GM18508 (cell line): ENCODE results near the gene ZC3H7B.

Experiments
- ATAC-seq: cut with Tn5 transposase; IDR thresholded peaks from one replicate; pipeline ENCODE4 v1.9.1; 2021; ENCODE audit warnings: moderate number of reproducible peaks; ENCODE audit not compliant: insufficient read depth, unreplicated experiment

Gene ZC3H7B

DNA sequence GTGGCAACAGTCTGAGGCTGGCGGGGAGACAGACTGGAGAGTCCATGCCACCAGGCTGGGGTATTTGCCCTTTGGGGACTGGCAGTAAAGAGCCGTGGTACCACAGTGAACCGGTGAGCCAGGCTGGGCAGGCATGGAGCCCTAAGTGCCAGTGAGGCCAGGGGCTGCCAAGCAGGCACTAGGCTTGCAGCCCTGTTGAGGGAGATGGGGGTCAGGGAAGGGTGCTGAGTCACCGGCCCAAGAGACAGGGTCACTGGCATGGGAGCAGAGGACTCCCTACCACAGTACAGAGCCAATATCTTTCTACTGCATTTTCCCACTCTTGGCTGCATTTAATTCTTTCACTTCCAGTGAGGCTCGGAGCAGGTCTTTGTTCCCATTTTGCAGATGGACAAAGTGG is 49.7 kb downstream of the ZC3H7B start:
- no peak for ATAC-seq

DNA sequence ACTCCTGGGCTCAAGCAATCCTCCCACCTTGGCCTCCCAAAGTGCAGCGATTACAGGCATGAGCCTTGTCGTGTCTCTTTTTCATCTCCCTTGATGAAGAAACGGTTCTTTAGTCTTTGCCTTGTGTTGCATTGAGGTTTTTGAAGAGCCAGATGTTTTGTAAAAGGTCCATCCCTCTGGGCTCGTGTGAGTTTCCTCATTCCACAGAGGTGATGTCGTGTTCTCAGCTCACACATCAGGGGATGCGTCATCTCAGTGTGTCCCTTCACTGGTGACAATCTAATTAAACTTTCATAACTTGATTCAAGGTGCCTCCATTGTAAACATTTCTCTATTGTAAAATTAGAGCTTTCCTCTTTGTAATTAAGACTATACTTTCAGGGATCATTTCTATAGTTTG is 50.7 kb downstream of the ZC3H7B start:
- ATAC-seq = no peak

DNA sequence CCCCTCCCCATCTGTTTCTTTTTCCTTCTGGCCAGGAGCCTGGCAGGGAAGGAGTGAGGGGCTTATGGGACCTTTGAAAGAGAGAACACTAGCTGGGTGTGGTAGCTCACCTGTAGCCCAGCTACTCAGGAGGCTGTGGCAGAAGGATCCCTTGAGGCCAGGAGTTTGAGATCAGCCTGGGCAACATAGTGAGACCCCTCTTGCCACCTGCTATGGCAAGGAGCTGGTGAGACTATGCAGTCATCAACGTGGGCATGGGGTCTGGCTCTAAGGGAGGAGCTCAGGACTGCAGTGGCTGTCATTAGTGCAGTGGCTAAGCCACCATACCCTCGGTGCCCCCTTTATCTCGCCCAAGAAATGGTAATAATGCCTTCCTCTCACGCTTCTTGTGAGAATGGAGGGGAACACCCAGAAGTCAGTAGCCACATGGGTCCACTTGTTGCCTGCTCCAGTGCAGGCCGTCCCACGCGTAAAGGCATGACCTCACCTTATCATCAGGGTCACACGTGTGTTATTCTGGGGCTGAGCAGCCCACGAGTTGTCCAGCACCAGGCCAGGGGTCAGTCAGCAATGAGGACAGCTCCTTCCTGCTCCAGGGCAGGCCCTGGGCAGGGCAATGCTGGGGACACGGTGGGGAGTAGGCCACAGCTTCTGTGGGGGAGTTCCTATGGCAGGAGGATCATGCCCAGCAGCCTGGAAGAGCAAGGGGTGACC is 52.7 kb downstream of the ZC3H7B start:
- no peak for ATAC-seq

DNA sequence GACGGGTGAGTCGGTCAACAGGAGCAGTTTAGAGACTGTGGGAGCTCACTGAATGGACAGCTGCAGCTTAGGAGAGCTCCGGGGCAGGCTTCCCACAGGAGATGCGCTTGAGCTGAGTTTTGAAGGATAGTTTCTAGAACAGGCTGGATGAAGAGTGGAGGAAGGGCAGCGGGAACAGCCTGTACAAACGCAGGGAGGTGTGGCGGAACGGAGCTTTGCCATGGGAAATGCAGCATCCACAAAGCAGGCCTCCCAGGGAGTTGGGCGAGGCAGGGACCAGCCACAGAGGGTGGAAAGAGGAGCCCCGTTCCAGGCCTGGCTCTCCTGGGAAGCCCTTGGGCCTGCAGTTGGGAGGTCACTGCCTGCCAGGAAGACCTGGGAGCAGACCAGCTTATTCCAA is 53.7 kb downstream of the ZC3H7B start:
- no peak for ATAC-seq

DNA sequence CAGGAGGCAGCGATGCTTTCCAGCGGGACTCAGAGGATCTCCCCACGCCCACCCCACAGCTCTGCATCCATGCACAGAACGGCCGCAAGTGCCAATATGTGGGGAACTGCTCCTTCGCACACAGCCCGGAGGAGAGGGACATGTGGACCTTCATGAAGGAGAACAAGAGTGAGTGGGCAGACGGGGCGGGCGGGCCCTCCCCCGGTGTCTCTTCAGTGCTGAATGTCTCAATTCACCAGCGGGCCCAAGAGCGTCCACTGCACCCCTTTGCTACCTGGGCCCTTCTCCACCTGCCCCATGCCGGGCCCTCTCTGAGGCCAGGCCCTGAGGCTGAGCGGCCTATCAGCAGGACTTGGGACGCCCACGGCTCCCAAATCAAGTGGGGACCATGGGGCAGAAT is 54.6 kb downstream of the ZC3H7B start:
- ATAC-seq = no peak

DNA sequence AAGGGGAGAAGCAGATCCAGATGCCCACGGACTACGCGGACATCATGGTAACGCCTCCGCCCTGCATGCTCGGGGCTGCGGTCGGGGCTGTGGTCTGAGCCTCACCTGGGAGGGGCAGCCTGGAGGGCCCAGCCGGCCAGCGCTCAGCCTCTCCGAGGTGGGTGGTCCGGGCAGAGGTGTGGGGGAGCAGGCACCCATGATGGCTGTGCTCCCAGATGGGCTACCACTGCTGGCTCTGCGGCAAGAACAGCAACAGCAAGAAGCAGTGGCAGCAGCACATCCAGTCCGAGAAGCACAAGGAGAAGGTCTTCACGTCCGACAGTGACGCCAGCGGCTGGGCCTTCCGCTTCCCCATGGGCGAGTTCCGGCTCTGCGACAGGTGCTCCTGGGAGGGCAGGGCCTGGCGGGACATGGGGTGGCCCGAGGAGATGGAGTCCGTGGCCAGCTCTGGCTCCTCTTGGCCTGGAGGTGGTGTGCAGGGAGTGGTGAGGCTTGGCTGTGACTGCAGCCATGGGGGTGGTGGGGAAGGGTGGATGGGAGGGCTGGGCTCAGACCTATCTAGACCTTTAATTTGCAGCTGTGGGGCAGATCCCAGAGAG is 55.2 kb downstream of the ZC3H7B start:
- ATAC-seq = no peak

DNA sequence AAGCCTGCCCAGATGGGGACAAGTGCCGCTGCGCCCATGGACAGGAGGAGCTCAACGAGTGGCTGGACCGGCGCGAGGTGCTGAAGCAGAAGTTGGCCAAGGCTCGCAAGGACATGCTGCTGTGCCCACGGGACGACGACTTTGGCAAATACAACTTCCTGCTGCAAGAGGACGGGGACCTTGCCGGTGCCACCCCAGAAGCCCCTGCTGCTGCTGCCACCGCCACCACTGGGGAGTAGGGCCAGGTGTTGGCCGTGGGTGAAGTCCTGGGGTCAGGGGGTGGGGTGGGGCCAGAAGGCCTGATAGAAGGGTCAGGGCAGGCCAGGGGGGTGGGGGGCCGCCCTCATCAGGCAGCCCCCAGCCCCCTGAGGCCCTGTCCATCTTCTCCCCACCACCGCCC is 55.9 kb downstream of the ZC3H7B start:
- ATAC-seq = no peak

DNA sequence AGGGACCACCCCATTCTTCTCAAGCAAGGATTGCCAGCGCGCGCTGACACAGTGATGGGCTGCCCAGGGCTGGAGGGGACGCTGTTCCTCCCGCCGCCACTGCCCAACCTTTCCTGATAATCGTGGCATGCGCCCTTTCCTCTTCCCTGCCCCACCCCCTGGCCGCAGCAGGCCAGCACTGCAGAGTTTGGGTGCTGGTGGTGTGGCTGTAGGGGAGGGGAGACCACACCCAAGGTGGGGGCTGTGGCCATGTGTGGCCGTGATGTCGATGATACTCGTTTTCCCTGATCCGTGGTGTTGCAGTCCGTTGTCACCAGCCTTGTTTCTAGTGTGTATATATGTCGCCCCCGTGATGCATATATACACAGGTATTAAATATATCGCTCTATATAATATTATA is 57.6 kb downstream of the ZC3H7B start:
- no peak for ATAC-seq

DNA sequence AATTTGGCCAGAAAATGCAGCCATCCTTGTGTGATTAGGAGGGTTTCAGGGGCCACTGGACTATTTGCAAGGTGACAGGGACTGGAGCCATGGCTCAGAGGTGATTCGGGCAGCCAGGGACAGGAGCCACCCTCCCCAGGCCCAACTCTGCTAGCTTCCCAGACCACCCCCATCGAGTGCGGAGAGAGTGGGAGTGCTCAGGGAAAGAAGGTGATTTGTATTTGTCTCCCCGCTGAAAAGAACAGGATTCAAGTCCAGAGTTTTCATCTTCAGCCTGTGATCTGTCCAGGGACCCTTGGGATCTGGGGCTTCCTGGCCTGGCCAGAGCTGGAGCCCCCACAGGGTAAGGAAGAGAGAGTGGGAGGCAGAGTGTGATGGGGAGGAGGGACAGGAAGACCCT is 58.1 kb downstream of the ZC3H7B start:
- ATAC-seq = no peak

DNA sequence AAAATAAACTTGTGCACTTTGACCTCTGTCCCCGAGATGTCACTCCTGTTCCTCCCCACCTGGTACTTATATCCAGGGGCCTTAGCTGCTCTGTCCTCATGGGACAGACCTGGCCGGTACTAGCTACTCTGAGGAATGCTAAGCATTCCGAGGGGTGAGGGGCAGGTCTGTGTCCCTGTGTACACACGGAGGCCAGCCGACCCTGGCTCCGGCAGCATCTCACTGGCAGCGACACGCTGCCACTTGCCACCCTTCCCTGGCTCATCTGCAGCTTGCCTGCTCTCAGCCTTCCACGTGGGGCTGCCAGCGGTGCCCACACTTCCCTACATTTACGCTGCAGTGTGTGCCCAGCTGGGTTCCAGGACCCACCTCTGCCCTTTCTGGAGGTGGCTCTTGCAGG is 58.8 kb downstream of the ZC3H7B start:
- no peak for ATAC-seq

DNA sequence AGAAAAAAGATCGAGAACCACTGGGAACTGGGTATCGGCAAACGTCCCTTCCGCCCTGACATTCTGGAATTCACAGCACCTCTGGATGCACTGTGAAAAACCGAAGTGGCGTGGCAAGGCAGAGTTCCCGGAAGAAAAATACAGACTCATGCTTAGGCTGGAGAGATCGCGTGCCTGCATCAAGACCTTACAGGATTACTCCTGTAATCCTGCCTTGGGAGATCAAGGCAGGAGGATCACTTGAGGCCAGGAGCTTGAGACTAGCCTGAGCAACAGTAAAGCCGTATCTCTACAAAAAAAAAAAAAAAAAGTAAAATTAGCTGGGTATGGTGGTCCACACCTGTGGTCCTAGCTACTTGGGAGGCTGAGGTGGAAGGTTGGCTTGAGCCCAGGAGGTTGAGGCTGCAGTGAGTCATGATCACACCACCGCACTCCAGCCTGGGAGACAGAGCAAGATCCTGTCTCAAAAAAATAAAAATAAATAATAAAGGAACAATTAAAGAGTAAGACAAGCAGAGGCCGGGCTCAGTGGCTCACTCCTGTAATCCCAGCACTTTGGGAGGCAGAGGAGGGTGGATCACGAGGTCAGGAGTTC is 60.5 kb downstream of the ZC3H7B start:
- ATAC-seq = no peak

DNA sequence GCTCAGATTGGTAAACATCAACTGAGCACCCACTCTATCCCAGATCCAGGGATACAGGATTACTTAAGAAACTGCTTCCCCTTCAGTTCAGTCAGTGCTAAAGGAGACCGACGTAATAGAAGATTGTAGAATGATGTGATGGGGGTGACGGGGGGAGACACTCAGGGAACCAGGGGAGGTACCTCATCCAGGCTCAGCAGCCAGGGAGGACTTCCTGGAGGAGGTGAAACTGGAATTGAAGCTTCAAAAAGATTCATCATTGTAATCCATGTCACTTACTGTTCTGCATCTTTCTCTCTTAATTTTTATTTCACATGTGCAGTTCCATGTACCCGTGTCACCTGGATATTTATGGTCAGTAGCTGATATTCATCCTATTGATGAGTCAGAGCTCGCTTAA is 61.3 kb downstream of the ZC3H7B start:
- no peak for ATAC-seq

DNA sequence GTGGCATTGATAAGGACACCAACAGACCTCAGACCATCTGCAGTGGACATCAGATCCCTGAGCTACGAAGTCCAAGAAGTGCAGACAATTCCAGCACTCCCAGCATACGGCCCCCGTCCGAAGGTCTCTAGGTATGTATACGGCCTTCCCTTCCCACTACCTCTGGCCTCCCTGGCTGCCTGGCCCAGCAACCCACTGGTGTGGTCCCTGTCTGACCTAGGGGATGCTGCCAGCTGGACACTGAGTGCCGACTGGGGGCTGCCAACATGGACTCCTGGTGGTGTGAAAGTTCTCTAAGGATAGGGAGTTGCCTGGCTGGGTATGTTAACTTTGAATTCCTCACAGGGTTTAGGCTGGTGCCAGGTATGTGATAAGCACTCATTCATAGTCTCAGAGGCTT is 62.9 kb downstream of the ZC3H7B start:
- no peak for ATAC-seq

DNA sequence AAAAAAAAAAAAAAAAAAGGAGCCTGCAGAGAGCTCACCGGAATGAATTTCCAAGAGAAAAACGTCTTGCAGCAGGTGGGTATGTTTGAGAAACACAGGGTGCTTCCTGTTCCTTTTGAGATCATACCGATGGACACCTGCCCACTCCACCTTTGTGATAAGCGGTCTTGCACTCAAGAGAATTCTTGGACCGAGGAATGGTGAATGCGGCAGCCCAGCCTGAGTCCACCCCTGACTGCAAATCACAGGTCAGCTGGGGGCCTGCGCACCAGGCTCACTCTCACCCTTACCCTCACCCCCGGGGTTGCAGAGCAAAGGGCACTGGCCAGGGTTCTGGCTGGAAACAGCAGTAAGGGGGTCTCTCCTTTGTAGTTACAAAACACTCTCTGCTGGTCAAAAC is 63.6 kb downstream of the ZC3H7B start:
- ATAC-seq = no peak

DNA sequence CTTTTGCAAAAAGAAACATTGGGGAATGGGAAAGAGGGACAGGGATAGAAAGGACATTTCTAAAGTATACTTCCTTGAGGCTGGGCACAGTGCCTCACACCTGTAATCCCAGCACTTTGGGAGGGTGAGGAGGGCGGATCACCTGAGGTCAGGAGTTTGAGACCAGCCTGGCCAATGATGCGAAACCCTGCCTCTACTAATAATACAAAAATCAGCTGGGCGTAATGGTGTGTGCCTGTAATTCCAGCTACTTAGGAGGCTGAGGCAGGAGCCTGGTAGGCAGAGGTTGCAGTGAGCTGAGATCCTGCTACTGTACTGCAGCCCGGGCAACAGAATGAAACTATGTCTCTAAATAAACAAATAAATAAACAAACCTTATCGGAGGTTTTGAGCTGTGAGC is 64.1 kb downstream of the ZC3H7B start:
- no peak for ATAC-seq

DNA sequence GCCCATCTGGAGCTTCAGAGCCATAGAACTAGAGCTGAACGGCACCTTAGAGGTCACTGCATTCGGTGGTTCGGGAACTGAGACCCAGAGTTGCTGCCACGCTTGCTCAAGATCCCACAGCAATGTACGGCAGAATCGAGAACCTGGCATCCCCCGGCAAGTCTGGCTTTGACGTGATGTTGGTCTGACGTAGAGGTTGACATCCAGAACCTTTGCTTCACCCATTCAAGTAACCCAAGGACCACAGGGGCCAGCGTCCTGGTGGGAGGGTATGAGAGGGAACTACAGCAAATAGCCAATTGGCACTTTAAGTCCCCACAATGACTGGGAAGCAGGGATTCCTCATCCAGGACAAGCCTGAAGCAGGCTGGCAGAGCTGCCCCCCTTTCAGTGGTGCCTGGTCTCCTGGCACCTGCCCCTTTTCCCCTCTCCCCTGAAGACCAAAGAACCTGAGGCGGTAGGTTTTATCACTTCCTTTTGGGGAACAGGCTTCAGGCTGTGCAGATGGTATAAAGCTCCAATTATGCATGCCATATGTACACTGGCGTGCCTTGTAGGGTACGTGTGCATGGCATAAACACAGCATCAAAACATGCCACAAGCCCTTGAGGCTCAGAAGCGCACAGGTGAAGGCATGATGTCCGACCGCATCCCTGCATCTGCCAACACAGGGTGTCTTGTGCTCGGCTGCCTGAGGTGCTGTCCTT is 65.2 kb downstream of the ZC3H7B start:
- no peak for ATAC-seq

DNA sequence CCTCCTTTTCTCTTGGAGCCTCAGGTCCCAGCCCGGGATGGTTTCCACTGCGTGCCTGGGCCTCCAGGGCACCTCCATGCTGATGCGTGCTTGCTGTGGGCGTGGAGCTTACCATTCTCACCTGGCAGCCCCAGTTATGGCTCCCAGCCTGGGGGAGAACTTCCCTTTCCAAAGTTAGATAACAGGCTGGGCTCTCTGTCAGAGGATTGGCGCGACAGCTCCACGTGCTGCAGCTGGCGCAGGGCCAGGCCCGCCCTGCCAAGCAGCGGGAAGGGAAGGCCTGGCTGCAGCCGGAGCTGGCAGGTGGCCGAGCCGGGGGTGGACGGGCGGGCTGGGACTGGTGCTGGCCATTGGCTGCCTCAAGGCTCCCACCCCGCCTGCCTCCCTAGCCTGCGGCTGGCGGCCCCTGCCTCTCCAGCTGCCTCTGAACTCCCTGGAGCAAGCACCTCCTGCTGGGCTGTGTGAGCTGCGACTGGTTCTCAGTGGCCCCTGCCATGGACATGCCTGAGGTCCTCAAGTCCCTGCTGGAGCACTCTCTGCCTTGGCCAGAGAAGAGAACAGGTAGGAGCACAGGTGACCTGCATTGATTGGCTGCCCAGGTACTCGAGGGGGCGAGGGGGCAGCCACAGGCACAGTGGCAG is 65.8 kb downstream of the ZC3H7B start:
- ATAC-seq = no peak

DNA sequence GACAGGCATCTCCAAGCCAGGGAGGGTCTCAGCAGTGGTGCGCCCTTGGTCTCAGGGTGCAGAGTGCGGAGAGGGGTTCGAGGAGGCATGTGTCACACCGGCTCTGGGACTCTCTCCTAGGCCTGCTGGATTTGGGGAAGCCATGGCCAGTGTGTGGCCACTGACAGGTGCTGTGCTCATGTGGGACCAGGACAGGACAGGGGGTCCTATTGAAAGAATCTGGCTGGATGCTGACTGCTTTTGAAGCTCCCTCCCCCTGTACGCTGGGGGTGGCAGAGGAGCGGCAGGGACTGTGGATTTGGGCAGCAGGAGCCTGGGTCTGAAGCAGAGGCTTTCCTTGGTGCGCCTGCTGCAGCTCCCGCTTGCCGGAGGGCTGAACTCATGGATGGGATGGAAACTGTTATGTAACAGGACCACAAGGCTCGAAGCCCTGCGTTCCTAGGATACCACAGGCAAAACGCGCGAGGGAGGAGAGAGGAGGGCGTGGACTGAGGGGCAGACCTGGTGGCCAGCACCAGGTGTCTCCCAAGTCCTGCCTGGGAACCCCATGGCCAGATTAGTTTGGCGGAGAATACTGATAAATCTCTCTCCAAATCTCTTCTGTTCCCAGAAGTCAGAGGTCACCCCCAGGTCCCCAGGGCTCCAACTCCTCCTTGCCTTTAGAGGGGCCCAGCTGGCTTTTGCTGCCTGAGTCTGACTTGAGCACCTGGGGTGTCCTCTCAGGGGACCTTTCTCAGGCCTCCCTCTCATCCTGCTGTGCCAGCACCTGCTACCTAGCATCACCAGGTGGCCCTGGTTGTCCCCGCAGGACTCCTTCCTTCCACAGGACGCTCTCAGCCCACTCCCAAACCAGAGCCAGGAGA is 66.6 kb downstream of the ZC3H7B start:
- no peak for ATAC-seq

DNA sequence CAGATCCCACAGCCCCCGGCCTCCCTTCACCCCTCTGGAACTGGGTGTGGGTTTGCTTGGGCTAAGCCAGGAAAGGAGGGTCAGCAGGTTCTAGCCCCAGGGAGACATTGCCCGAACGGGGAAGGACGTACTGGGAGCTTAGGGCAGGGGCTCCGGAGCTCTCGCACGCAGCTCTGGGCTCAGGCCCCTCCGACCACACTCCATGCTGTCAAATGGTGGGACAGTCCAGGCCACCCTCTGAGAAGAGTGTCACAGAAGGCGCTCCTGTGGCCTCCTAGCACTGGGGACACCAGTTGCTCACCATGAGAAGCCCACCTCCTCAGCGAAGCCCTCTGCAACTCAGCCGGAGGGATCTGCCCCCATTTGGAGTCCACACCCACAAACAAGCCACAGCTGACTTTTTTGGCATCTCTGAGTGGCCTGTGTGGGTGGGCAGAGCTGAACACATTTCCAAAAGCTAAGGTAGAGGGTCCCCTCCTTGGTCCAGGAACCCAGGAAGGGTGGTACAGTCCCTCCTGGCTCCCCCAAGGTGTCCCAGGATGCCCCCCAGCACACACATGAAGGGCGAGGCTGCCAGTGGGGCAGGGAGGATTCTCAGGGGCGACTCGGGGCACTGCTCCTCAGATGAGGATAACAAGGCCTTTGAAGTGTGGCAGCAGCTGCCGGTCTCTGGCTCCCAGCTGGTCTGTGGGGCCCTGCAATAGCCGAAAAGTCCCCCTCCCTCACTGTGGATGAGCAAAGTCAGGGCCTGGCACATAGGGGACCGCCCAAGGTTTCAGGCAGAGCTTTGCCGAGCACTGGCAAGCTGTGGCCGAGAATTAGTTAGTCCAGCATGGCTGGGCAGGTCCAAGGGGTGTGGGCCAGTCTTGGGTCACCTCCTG is 67.5 kb downstream of the ZC3H7B start:
- no peak for ATAC-seq
